HuH-7 (cell line): ENCODE measurements around the gene OSBPL10.
A peak's percentile ranks its signal among the peaks of the same experiment; 100 is the strongest.
"Not testable (repeated sequence)": the region's sequence is repeated elsewhere in the genome, so short reads cannot be mapped to it uniquely, and the experiment has no call there.

ENCODE experiments used
- DNase-seq: peaks from one replicate; pipeline ENCODE4 v3.0.0; 2011; ENCODE audit warnings: low spot score

OSBPL10 gene, protein sequence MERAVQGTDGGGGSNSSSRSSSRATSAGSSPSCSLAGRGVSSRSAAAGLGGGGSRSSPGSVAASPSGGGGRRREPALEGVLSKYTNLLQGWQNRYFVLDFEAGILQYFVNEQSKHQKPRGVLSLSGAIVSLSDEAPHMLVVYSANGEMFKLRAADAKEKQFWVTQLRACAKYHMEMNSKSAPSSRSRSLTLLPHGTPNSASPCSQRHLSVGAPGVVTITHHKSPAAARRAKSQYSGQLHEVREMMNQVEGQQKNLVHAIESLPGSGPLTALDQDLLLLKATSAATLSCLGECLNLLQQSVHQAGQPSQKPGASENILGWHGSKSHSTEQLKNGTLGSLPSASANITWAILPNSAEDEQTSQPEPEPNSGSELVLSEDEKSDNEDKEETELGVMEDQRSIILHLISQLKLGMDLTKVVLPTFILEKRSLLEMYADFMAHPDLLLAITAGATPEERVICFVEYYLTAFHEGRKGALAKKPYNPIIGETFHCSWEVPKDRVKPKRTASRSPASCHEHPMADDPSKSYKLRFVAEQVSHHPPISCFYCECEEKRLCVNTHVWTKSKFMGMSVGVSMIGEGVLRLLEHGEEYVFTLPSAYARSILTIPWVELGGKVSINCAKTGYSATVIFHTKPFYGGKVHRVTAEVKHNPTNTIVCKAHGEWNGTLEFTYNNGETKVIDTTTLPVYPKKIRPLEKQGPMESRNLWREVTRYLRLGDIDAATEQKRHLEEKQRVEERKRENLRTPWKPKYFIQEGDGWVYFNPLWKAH

DNA sequence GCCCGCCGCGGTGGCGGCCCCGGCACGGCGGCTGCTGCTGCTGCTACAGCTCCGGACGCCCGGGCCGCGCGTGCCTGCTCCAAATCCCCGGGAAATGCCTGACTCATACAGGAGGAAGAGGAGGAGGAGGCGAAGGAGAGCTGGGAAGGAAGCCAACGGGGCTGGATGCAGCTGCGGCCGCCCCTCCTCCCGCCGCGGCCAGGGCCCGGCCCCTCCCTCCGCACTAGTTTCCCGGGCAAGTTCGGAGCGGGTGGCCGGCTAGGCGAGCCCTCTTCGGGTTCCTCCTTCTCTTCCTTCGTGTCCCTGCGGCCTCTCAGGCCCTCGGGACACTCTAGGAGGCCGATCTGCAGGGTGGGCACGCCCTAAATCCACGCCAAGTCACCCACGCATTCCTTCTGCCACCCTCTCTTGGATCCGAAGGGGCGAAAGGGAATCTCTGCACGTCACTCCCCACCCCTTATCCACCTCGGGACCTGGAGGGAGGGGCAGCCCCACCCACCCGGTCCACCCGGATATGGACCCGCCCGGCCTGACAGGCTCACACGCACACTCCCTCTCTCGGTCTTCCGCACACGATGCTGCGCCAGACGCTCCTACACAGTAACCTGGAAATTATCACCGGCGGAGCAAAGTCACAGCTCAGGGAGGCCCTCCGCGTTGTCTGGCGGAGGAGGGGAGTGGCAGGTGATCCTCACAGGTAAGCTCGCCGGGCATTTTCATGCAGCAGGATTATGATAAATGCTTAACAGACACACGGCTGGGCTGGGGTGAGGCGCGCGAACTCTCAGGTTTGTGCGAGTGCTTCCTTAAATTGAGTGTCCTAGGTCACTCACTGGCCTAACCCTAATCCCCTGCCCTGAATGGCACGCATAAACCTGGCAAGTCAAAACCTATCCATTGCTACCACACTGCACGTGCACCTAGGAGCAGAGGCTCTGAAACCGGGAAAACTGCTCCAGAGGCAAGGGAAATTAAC is at the start of gene OSBPL10, which contains the start of gene ZNF860:
TSS of gene OSBPL10 (minus strand) at position 57 of the 976 bp plus-strand sequence. CDS start 83 bp downstream, outside the sequence.
TSS of gene ZNF860 (plus strand) at position 545 of the 976 bp plus-strand sequence. CDS start 7,330 bp downstream, outside the sequence.
- DNase-seq, result peak; percentile 95

DNA sequence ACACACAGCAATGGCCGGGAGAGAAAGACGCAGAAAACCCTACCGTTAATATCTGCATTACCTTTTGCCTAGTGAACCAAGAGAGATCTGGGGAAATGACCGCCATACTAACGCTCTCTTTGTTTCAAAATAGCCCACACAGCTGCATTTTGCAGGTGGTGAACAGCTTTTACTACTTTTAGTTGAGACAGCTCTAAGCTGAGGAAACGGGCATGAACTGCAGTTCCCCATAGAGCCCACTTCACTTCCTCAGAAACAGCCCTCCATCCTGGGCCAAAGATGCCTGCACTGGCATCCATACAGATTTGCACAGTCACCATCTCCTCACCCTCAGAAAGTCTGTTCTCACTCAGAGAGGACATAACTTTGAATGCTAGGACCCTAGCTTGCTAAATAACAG is 45.5 kb upstream of the OSBPL10 start:
- DNase-seq, result no peak

DNA sequence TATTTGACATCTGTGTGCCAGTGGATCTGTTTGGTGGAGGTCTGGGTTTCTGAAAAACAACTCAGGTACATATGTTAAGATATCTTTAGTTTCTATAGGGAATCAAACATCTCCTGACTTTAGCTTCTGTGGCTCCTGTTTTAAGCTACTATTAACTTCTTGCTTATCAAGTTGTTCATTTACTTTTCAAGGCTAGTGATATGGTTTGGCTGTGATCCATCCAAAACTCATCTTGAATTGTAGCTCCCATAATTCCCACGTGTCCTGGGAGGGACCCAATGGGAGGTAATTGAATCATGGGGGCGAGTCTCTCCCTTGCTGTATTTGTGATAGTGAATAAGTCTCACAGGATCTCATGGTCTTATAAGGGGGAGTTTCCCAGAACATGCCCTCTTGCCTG is 41.9 kb upstream of the OSBPL10 start:
- DNase-seq, result no peak

DNA sequence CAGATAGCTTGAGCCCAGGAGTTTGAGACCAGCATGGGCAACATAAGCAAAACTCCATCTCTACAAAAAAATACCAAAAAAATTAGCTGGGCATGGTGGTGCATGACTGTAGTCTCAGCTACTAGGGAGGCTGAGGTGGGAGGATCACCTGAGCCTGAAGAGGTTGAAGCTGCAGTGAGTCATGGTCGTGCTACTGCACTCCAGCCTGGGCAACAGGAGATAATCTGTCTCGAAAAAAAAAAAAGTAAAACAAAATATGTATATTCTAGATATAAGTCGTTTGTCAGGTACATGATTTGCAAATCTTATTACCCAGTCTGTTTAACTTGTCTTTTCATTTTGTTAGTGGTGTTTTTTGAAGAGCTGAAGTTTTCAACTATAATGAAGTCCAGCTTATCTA is 40.7 kb upstream of the OSBPL10 start:
- DNase-seq, result no peak

DNA sequence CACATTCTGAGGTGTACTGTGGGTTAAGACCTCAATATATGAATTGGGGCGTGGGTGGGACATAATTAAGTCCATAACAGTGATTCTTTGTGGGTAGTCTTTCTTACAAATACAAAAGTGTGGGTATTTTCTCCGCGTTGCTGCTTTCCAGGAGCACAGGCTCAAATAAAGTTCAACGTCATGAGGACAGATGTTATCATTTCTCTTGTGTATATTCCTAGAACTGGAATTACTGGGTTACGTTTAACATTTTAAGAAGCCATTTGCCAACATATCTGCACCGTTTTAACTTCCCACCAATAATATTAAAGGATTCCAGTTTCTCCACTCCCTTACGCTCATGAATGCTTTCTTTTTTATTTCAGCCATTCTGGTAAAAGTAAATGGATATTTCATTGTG is 40.1 kb upstream of the OSBPL10 start:
- no peak for DNase-seq

DNA sequence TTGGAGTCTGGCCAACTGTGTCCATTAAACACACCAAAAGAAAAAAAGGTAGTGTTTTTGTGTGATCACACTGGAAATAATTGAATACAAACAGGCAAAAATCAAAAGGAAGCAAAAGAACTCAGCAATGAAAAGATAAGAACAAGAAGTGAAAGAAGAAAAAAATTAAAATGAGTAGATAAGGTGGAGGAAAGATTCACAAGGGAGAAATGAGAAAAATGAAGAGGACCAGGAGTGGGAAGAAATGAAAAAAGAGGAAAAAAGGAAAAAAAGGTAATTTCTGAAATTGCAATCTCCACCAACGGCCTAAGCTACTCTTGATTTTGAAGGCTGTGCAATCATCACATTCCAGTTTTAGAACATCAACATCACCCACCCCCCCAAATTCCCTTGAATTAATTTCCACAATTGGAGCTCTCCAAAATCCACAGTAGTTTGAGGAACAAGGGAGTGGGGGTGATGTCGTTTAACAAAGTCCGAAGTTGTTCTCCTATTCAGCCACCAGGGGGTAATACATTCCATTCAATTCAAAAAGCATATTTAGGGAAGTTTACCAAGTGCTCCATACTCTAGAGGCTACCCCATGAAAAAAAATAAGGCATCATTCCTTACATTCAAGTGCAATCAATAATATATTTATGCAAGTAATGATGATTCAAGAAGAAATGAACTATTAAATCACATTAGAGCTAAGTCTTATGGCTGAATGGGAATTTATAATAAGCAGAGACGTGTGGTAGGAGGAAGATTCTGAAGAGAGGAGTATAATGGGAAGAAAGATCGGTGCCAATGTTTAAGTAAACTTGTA is 37.9 kb upstream of the OSBPL10 start:
- peak; percentile 63 for DNase-seq

DNA sequence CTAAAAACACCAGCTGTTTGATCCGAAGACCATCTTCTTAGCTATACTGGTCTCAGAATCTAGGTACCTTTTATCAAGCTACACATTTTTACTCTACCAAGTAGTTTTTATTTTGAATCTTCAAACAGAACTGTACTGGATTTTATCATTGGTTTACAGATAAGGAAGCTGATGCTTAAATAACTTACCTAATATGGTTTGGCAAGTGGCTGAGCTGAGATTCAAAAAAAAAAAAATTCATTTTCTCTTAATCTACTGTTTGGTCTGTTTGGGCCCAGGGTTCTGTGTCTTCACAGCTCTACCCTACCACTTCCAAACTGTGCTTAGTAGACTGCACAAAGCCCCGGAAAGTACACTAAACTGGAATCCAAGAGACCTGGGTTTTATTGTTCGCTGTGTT is 36.2 kb upstream of the OSBPL10 start:
- DNase-seq, result no peak

DNA sequence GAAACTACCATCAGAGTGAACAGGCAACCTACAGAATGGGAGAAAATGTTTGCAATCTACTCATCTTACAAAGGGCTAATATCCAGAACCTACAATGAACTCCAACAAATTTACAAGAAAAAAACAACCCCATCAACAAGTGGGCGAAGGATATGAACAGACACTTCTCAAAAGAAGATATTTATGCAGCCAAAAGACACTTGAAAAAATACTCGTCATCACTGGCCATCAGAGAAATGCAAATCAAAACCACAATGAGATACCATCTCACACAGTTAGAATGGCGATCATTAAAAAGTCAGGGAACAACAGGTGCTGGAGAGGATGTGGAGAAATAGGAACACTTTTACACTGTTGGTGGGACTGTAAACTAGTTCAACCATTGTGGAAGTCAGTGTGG is 34.6 kb upstream of the OSBPL10 start:
- not testable (repeated sequence) for DNase-seq

DNA sequence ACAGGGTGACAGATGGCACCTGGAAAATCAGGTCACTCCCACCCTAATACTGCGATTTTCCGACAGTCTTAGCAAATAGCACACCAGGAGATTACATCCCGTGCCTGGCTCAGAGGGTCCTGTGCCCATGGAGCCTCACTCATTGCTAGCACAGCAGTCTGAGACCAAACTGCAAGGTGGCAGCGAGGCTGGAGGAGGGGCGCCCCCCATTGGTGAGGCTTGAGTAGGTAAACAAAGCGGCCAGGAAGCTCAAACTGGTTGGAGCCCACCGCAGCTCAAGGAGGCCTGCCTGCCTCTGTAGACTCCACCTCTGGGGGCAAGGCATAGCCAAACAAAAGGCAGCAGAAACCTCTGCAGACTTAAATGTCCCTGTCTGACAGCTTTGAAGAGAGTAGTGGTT is 29.6 kb upstream of the OSBPL10 start:
- DNase-seq, result not testable (repeated sequence)

DNA sequence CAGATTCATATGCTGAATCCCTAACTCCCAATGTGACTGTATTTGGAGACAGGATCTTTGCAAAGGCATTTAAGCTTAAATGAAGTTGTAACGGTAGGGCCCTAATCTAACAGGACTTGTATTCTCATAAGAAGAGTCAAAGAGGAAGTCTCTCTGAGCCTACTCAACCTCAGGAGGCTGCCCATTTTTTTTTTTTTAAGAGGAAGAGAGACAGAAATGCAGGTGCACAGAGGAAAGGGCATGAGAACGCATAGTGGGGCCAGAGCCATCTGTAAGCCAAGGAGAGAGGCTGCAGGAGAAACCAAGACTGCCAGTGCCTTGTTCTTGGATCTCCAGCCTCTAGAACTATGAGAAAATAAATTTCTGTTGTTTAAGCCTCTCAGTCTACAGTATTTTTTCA is 28.9 kb upstream of the OSBPL10 start:
- no peak for DNase-seq

DNA sequence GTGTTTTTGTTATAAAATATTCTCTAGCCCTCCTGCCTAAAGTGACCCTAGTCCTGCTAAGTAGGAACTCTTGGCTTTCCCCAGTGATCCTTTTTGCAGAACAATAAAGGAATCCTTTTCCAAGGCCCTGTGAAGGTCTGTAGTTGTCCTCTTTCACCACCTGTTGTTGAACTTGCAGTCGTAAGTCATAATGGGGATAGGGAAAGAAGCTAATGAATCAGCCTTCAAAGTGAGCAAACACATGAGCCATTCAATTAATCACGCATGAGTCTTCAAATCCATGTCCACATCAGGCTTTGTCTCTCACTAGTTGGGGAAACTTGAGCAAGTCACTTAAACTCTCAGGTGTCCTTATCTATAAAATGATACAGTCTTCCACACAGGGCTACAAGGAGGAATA is 28.0 kb upstream of the OSBPL10 start:
- DNase-seq, result no peak

DNA sequence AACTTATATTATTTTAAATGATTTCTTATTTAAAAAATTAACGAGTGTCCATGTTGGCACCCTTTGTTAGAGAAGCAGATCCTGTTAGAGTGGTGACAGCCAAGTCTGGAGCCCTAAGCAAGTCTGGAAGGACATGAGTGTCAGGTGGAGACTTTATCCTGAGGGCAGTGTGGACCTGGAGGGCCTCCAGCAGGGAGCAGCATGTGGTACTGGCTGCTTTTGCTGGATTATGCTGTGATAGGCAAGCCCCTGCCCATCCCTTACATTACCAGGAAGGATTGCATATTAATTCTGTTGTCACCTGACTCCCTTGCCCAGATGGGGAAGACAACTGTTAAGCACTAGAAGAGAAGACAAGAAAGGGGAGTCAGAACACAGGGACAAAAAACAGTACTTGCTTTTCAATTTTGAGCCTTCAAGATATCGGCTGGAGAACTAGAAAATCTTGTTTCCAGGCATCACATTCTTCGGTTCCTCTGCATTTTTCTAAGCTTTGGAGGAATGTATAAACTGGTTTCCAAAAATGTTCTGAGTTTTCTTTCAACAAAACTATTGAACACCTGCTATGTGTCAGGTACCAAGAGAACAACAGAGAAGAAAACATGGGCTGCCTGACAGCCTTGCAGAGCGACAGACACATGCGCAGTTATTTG is 23.2 kb upstream of the OSBPL10 start:
- DNase-seq, result peak; percentile 32

DNA sequence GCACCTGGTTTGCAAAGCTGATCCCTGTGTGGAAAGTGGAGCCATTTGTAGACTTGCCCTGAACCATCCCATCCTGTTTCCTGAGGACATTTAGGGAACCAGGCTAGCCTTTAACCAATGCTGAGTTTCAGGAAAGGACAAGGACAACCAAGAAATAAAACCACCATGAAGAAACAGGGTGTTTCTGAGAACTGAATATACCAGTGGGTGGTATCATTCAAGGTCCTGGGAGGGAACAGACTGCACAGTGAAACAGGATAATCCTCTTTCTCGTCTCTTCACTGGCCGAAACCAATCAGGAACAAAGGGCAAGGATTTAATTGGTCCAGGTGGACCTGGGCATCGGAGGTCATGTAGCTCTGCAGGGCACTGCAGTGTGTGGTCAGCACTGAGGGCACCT is 22.3 kb upstream of the OSBPL10 start:
- DNase-seq, result no peak

DNA sequence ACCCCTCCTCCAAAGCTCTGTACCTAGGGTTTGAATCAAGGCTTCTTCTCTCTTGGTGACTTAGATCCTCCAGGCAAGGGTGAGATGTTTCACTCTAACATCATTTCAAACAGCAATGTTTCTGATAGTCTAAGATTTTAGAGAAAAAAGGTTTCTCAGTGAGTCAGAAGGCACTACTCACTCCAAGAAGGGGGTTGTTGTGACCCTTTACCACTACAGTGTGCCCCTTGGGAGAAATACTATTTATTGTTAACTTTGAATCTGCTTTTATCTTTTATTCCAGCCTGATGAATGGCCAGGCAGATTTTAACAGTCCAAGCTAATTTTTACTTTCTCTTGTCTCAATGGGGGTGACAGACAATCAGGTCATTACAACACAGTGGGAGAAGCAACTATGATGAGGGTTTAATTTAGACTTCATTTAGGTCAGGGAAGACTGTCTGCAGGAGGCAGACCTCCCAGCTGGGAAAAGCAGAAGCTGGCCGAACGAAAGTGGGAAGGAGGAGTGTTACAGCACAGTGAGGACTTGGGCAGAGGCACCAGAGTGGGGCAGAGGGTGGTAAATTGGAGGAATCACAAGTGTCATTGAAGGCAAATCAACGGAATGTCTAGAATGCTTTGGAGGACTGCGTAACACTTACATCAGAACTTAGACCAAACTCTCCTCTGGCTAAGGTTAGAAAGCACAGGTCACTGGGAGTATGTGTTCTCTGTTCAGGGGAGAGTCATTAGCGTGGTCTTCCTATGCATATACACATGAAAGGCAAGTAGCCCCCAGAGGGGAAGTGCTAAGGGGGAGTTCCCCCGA is 21.7 kb upstream of the OSBPL10 start:
- no peak for DNase-seq

DNA sequence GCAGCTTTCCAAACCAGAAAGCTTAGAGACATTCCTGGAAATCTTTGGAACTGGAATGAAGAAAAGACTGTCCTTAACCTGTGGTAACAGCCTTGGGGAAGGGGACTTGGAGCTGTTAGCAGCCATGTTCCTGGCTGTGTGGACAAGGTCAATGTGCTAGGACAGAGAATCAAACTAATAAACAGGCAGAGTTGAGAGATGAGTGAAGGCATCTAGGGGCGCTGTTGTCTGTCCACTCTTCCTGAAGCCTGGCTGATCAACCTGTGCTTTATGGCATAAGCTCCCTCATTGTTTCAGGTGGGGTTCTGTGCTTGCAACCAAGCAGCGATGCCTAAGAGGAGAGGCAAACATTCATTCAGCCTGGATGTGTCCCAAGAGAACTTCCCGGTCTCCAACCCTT is 19.8 kb upstream of the OSBPL10 start:
- DNase-seq, result no peak

DNA sequence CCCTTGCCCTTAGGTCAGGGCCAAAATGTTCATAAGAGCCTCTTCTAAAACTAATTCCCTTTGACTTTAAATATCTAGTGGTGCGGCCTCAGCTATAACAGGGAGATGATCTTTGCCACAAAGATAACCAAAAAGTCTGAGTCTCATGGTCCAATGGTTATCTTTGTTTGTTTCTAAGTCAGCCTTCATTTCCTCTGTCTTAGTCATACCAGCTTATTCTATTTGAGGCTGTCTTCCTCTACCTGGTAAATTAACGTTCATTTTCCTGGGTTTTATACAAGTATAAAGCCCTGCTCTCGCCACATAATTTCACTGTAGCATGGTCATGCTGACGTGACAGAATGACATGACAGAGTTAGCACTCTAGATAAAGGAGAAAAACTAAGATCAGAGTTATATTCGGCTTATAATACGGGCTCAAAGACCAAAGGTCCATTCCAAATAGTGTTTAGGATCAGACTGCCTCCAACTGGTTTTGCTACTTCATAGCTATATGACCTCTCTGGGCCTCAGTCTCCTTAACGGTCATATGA is 18.9 kb upstream of the OSBPL10 start:
- no peak for DNase-seq

DNA sequence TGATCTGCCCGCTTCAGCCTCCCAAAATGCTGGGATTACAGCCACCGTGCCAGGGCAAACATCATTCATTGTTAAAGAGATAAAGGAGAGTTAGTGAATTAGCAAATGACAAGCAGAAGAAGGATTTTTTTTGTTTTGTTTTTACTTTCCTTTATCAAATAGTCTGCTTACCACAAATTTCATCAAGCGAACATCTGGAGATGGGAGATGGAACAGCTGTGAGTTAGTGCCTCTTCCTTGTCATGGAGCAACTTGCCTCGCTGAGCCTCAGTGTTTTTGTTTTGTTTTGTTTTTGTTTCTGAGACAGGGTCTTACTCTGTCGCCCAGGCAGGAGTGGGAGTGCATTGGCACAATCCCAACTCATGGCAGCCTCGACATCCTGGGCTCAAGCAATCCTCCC is 16.4 kb upstream of the OSBPL10 start:
- DNase-seq, result no peak

DNA sequence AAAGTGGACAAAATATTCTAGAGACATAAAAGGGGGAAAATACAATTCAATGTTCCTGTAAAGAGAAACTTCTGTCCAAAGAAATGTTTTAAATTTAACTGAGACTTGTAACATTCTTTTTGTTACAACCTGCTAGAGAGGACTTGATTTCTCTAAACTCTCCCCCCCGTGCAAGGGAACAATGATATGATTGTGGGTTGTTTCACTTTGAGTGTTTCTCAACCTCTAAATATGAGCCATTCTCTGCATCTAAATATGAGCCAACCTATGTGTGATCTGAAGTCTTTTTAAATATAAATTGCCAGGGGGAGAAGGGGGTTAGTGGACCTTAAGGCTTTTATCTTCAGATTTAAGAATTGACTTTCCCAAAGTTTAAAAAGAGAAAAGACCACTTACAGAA is 15.1 kb upstream of the OSBPL10 start:
- no peak for DNase-seq

DNA sequence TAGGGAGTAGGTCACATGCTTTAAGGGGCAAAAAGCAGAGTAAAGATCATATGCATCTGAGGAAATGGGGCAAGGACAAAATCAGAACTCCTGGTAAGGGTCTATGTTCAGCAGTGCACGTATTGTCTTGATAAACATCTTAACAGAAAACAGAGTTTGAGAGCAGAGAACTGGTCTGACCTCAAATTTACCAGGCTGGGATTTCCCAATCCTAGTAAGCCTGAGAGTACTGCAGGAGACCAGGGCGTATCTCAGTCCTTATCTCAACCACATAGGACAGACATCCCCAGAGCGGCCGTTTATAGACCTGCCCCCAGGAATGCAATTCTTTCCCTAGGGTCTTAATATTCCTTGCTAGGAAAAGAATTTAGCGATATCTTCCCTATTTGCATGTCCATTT is 14.0 kb upstream of the OSBPL10 start:
- not testable (repeated sequence) for DNase-seq

DNA sequence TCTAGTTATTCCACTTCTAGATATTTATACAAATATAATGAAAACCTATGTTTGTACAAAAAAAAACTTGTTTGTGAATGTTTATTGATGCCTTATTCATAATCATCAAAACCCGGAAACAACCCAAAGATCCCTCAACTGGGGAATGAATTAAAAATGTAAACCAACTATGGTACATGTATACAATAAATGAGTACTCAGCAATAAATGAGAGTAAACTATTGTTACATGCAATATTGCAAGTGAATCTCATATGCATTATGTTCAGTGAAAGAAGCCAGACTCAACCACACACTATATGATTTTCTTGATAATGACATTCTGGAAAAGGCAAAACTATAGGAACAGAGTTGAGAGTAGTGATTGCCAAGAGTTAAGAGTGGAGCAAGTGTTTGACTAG is 12.8 kb upstream of the OSBPL10 start:
- DNase-seq, result no peak
